K562 (cell line): ENCODE results near the gene NUCKS1. TPM values are rescaled to one million over a fixed set of nuclear protein-coding genes. Genes with fewer than 3 reads are reported as not detected.
A peak's percentile ranks its signal among the peaks of the same experiment; 100 is the strongest.

ENCODE experiments used
- CREB3L1 ChIP-seq: fragments of 450-650 bp; IDR thresholded peaks from 2 replicates; pipeline ENCODE4 v1.6.1; 2014; ENCODE audit warnings: low read depth, mild to moderate bottlenecking, moderate library complexity, borderline replicate concordance
- GATAD2A ChIP-seq: fragments of 450-650 bp; IDR thresholded peaks from 2 replicates; pipeline ENCODE4 v1.6.1; 2017
- HDAC8 ChIP-seq: fragments of 450-650 bp; IDR thresholded peaks from 2 replicates; pipeline ENCODE4 v1.6.1; 2016; ENCODE audit warnings: mild to moderate bottlenecking, missing genetic modification characterization, moderate library complexity, missing compliant biosample characterization
- ID3 ChIP-seq, 2 experiments: fragments of 250-450 bp in 1 of 2; fragments of 450-650 bp in 1 of 2; sonication (Bioruptor Pico) in 1 of 2; IDR thresholded peaks; 2 replicates each; pipeline versions ENCODE4 v1.6.1 to v1.8.0; 2016 to 2021; ENCODE audit warnings: mild to moderate bottlenecking in 2 of 2, moderate library complexity in 2 of 2, missing compliant biosample characterization in 1 of 2, missing genetic modification characterization in 1 of 2
- MAX ChIP-seq: sonication (generic); formaldehyde crosslinking; IDR thresholded peaks from 2 replicates; pipeline ENCODE4 v1.9.0; 2022; ENCODE audit warnings: mild to moderate bottlenecking, missing genetic modification reagents
- MLX ChIP-seq, 2 experiments: fragments of 450-650 bp in 1 of 2; sonication (generic) in 1 of 2; formaldehyde crosslinking; conservative IDR thresholded peaks; 2 replicates each; pipeline versions ENCODE4 v1.4.0 to v1.8.1; 2020 to 2022; ENCODE audit warnings: mild to moderate bottlenecking in 1 of 2, missing genetic modification reagents in 1 of 2
- NR3C1 ChIP-seq: sonication (generic); formaldehyde crosslinking; IDR thresholded peaks from 2 replicates; pipeline ENCODE4 v1.8.1; 2022; ENCODE audit warnings: missing genetic modification reagents
- NRF1 ChIP-seq, 2 experiments: fragments of 450-650 bp; IDR thresholded peaks in 1 of 2; conservative IDR thresholded peaks in 1 of 2; 2 replicates each; pipeline ENCODE4 v1.6.1; 2014; ENCODE audit warnings: mild to moderate bottlenecking in 2 of 2
- RB1 ChIP-seq: fragments of 450-650 bp; IDR thresholded peaks from 2 replicates; pipeline ENCODE4 v1.6.1; 2017; ENCODE audit warnings: low read depth, mild to moderate bottlenecking
- SAP30 ChIP-seq: fragments of 200-600 bp; sonication (generic); IDR thresholded peaks from 2 replicates; pipeline ENCODE4 v1.6.1; 2012; ENCODE audit warnings: borderline replicate concordance, low read depth, mild to moderate bottlenecking, moderate library complexity, low read length, control low read depth, inconsistent platforms; ENCODE audit not compliant: insufficient read depth, poor library complexity, severe bottlenecking
- TAF9B ChIP-seq: fragments of 450-650 bp; IDR thresholded peaks from 2 replicates; pipeline ENCODE4 v1.6.1; 2018; ENCODE audit warnings: mild to moderate bottlenecking; ENCODE audit not compliant: partially characterized antibody
- TARDBP ChIP-seq: fragments of 450-650 bp; IDR thresholded peaks from 2 replicates; pipeline ENCODE4 v1.6.1; 2016
- XRCC5 ChIP-seq: fragments of 200-400 bp; formaldehyde crosslinking; IDR thresholded peaks from 2 replicates; pipeline ENCODE4 v1.6.1; 2017; ENCODE audit warnings: low read depth, mild to moderate bottlenecking, low read length
- ZBTB9 ChIP-seq: fragments of 450-650 bp; formaldehyde crosslinking; IDR thresholded peaks from 2 replicates; pipeline ENCODE4 v1.4.0; 2020; ENCODE audit warnings: mild to moderate bottlenecking, moderate library complexity
- ZNF445 ChIP-seq: fragments of 250-450 bp; sonication (Bioruptor Pico); IDR thresholded peaks from 2 replicates; pipeline ENCODE4 v1.4.0; 2020; ENCODE audit warnings: low read depth, mild to moderate bottlenecking, moderate library complexity
- ZNF511 ChIP-seq: sonication (generic); formaldehyde crosslinking; IDR thresholded peaks from 2 replicates; pipeline ENCODE4 v1.8.0; 2022; ENCODE audit warnings: mild to moderate bottlenecking, missing genetic modification reagents
- polyA plus RNA-seq, 8 experiments: library from polyadenylated mRNA; depleted of rRNA in 4 of 8; stranded (reverse) in 5 of 8; unstranded in 3 of 8; fragments of >200 nt; fragmentation: Nextera tagmentation in 2 of 8; fragmentation: Illumina TruSeq in 1 of 8; extraction: Ambion mirVana in 2 of 8; extraction: Trizol in 1 of 8; gene quantifications; 2 replicates each; pipeline versions ENCODE4 v1.2.1 to v1.2.3, GENCODE V29; 2011 to 2014; ENCODE audit warnings: inconsistent platforms in 1 of 8, missing spikeins in 1 of 8
- total RNA-seq, 7 experiments: library from RNA; depleted of rRNA in 6 of 7; stranded (reverse); fragments of >200 nt in 6 of 7; fragmentation: Illumina TruSeq in 2 of 7; extraction: Trizol in 2 of 7; gene quantifications; 2 replicates each; pipeline versions ENCODE4 v1.2.1 to v1.2.3, GENCODE V29; 2011 to 2021; ENCODE audit warnings: low replicate concordance in 1 of 7

Gene NUCKS1
- total and polyA plus RNA-seq, 9 of the 15 experiments (the other 6 are each of a cell fraction or from before 2014, with no cell fraction given), result 66.7 to 244 (median 149) TPM

GRCh38 chr1:205680073-205680851, 69.7 kb downstream of the NUCKS1 start, which contains the start of gene SLC45A3 (continued):
- 0 out of 2 replicates have a peak, but pooled peaks have one; percentile 41 for TF ChIP-seq CREB3L1
- peak; percentile 38; the same call in 1 of the 2 replicates for TF ChIP-seq NR3C1 (CRISPR knock-in tag)
- TF ChIP-seq TARDBP, result 0 out of 2 replicates have a peak, but pooled peaks have one; percentile 23
- no peak for TF ChIP-seq ID3 (CRISPR knock-in tag; IDR thresholded peaks at IDR 0.05)
- 0 out of 2 replicates have a peak, but pooled peaks have one; percentile 22 for TF ChIP-seq ID3 (tag; IDR thresholded peaks at IDR 0.05)
- TF ChIP-seq MLX (CRISPR knock-in tag; conservative IDR thresholded peaks at IDR 0.05), result 0 out of 4 replicates have a peak, but pooled peaks of 1 of the 2 experiments have one; percentile 34
- TF ChIP-seq GATAD2A, result peak; percentile 71; the same call in 1 of the 2 replicates
- peak; percentile 50; the same call in 1 of the 2 replicates for TF ChIP-seq MAX (CRISPR knock-in tag)
- no peak for TF ChIP-seq TAF9B
- TF ChIP-seq RB1, result peak; percentile 37; the same call in 1 of the 2 replicates
- 0 out of 2 replicates have a peak, but pooled peaks have one; percentile 35 for TF ChIP-seq HDAC8 (tag)
- no peak for TF ChIP-seq ZNF445 (CRISPR knock-in tag)
- peak; percentile 61 to 68 for TF ChIP-seq NRF1 (conservative IDR thresholded peaks at IDR 0.05 in 1 of 2, IDR thresholded peaks at IDR 0.05 in 1 of 2)
- no peak for TF ChIP-seq ZNF511 (CRISPR knock-in tag)
- TF ChIP-seq ZBTB9 (CRISPR knock-in tag), result no peak
- peak; percentile 73 for TF ChIP-seq SAP30
- no peak for TF ChIP-seq XRCC5
